C4-2B (cell line): ENCODE data around the gene MSL2.

Experiments used
- ZFX ChIP-seq: fragments of 450-650 bp; IDR thresholded peaks from 2 replicates; pipeline ENCODE4 v1.6.1; 2017
- TF ChIP-seq, protein P1 (sequence below): fragments of 450-650 bp; conservative IDR thresholded peaks from 2 replicates; pipeline ENCODE4 v1.5.1; 2017; ENCODE audit warnings: mild to moderate bottlenecking

DNA sequence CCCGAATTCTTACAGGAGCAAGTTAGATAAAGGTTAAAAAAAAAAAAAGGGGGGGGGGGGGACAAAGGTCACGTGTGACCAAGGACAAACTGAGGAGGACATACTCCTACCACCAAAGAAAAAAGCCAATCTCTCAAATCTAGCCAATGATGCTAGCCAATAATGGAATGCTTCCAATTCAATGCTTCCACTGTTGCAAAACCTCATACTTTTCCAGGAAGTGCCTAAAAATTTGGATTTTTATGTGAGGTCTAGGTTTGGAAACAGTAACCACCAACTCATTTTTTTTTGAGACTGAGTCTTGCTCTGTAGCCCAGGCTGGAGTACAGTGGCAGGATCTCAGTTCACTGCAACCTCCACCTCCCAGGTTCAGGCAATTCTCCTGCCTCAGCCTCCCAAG is 11.4 kb downstream of the MSL2 start:
- TF ChIP-seq, protein P1, sequence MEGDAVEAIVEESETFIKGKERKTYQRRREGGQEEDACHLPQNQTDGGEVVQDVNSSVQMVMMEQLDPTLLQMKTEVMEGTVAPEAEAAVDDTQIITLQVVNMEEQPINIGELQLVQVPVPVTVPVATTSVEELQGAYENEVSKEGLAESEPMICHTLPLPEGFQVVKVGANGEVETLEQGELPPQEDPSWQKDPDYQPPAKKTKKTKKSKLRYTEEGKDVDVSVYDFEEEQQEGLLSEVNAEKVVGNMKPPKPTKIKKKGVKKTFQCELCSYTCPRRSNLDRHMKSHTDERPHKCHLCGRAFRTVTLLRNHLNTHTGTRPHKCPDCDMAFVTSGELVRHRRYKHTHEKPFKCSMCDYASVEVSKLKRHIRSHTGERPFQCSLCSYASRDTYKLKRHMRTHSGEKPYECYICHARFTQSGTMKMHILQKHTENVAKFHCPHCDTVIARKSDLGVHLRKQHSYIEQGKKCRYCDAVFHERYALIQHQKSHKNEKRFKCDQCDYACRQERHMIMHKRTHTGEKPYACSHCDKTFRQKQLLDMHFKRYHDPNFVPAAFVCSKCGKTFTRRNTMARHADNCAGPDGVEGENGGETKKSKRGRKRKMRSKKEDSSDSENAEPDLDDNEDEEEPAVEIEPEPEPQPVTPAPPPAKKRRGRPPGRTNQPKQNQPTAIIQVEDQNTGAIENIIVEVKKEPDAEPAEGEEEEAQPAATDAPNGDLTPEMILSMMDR: no peak
- TF ChIP-seq ZFX: no peak
